Measurements from ENCODE around the gene HRK. TPM values are rescaled to one million over a fixed set of nuclear protein-coding genes. Genes with fewer than 3 reads are reported as not detected.

The HRK gene
- total and polyA plus RNA-seq, 2 of the 8 experiments (the other 6 are each of a cell fraction or from before 2014, with no cell fraction given) = 1.6 to 2.7 TPM

GRCh38 chr12:116827432-116827831 lies 53.8 kb downstream of the HRK start (continued):
- TF ChIP-seq USF2 (IDR thresholded peaks at IDR 0.05; ENCODE audit: low read length) (no peak), ASH2L (IDR thresholded peaks at IDR 0.05; ENCODE audit: low read length) (no peak), KDM5A (IDR thresholded peaks at IDR 0.05; ENCODE audit: low read length) (no peak)
